ENCODE measurements around the gene BCL2.

The BCL2 gene

GRCh38 chr18:63107931-63108330 is 211.6 kb downstream of the BCL2 start:
- DNase-seq (ENCODE audit: low read depth in 2 of 2), result no peak

GRCh38 chr18:63107171-63107845 is 212.3 kb downstream of the BCL2 start:
- DNase-seq (ENCODE audit: low read depth in 2 of 2), result no peak

- no peak for DNase-seq (ENCODE audit: low read depth in 2 of 2)
These were observed 212.8 kb downstream of the BCL2 start for GRCh38 chr18:63106727-63107126.

- DNase-seq (ENCODE audit: low read depth in 2 of 2), result no peak
These were observed 213.8 kb downstream of the BCL2 start for GRCh38 chr18:63105636-63106316.

GRCh38 chr18:63104868-63105267 is 214.7 kb downstream of the BCL2 start:
- DNase-seq (ENCODE audit: low read depth in 2 of 2), result no peak

- DNase-seq (ENCODE audit: low read depth in 2 of 2), result no peak
These were observed 216.4 kb downstream of the BCL2 start for GRCh38 chr18:63102941-63103744.

- DNase-seq (ENCODE audit: low read depth in 2 of 2), result no peak
These were observed 218.9 kb downstream of the BCL2 start for GRCh38 chr18:63100630-63101055.

GRCh38 chr18:63099848-63100629 is 219.5 kb downstream of the BCL2 start:
- DNase-seq (ENCODE audit: low read depth in 2 of 2), result no peak

GRCh38 chr18:63099091-63099840 is 220.3 kb downstream of the BCL2 start:
- DNase-seq (ENCODE audit: low read depth in 2 of 2), result no peak

- DNase-seq (ENCODE audit: low read depth in 2 of 2), result peak in 1 of 2 donors; percentile 22
These were observed 221.3 kb downstream of the BCL2 start for GRCh38 chr18:63098018-63098981.

- no peak for DNase-seq (ENCODE audit: low read depth in 2 of 2)
These were observed 222.4 kb downstream of the BCL2 start for GRCh38 chr18:63097178-63097577.

GRCh38 chr18:63096327-63096874 is 223.2 kb downstream of the BCL2 start:
- no peak for DNase-seq (ENCODE audit: low read depth in 2 of 2)

- no peak for DNase-seq (ENCODE audit: low read depth in 2 of 2)
These were observed 223.8 kb downstream of the BCL2 start for GRCh38 chr18:63095768-63096167.

GRCh38 chr18:63091671-63092364 is 227.8 kb downstream of the BCL2 start:
- no peak for DNase-seq (ENCODE audit: low read depth in 2 of 2)

- DNase-seq (ENCODE audit: low read depth in 2 of 2), result no peak
These were observed 229.2 kb downstream of the BCL2 start for GRCh38 chr18:63090334-63090733.

- no peak for DNase-seq (ENCODE audit: low read depth in 2 of 2)
These were observed 230.5 kb downstream of the BCL2 start for GRCh38 chr18:63089041-63089440.

GRCh38 chr18:63088262-63088661 is 231.3 kb downstream of the BCL2 start:
- no peak for DNase-seq (ENCODE audit: low read depth in 2 of 2)

GRCh38 chr18:63087421-63088230 is 231.9 kb downstream of the BCL2 start:
- no peak for DNase-seq (ENCODE audit: low read depth in 2 of 2)
